22Rv1 (cell line): Measurements from ENCODE around the gene IL13.
"Not testable (repeated sequence)": the region's sequence is repeated elsewhere in the genome, so short reads cannot be mapped to it uniquely, and the experiment has no call there.

Experiments used
- H3K27ac ChIP-seq: fragments of 450-650 bp; 2 replicates; pipeline ENCODE4 v1.5.1; 2017
- CTCF ChIP-seq: fragments of 450-650 bp; IDR thresholded peaks from 2 replicates; pipeline ENCODE4 v1.5.1; 2017; ENCODE audit warnings: mild to moderate bottlenecking
- ZFX ChIP-seq: fragments of 450-650 bp; IDR thresholded peaks from 2 replicates; pipeline ENCODE4 v1.6.1; 2017; ENCODE audit warnings: antibody characterized with exemption, borderline replicate concordance

Gene IL13

GRCh38 chr5:132687995-132688394, 30.0 kb downstream of the IL13 start:
- no peak for TF ChIP-seq ZFX
- TF ChIP-seq CTCF = no peak
- no peak overlapping the region for H3K27ac ChIP-seq

GRCh38 chr5:132688536-132689339, 30.8 kb downstream of the IL13 start:
- no peak for TF ChIP-seq CTCF
- no peak for TF ChIP-seq ZFX
- H3K27ac ChIP-seq = no peak overlapping the region

DNA sequence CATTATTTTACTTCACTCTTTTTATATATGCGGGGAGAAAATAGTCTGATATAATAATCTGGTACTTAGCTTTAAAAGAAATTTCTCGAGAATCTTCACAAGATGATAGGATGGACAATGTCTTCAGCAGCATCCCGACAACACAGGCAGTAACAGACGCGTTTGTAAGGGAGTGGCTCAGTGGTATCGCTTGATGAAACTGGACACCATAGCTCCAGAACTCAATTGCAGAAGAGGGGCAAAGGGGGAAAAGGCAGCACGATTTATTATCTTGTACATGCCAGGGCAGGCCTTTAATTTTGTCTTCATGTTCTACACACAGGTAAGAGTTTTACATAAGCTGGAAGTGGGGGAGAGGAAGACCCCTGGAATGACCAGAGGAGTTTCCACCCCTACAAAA, 31.5 kb downstream of the IL13 start:
- no peak overlapping the region for H3K27ac ChIP-seq

DNA sequence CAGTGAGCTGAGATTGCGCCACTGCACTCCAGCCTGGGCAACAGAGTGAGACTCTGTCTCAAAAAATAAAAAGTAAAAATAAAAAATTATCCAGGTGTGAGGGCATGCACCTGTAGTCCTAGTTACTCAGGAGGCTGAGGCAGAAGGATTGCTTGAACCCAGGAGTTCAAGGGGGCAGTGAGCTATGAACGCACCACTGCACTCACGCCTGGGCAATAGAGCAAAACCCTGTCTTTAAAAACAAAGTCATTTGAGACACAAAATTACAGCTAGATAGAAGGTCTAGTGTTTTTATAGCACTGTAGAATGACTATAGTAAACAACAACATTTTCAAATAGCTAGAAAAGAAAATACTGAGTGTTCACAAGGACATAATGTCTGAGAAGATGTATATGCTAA, 32.2 kb downstream of the IL13 start:
- TF ChIP-seq CTCF (no peak), ZFX (no peak)
- H3K27ac ChIP-seq = no peak overlapping the region

More for the DNA sequence above, 31.5 kb downstream of the IL13 start:
- no peak for TF ChIP-seq CTCF
- no peak for TF ChIP-seq ZFX

DNA sequence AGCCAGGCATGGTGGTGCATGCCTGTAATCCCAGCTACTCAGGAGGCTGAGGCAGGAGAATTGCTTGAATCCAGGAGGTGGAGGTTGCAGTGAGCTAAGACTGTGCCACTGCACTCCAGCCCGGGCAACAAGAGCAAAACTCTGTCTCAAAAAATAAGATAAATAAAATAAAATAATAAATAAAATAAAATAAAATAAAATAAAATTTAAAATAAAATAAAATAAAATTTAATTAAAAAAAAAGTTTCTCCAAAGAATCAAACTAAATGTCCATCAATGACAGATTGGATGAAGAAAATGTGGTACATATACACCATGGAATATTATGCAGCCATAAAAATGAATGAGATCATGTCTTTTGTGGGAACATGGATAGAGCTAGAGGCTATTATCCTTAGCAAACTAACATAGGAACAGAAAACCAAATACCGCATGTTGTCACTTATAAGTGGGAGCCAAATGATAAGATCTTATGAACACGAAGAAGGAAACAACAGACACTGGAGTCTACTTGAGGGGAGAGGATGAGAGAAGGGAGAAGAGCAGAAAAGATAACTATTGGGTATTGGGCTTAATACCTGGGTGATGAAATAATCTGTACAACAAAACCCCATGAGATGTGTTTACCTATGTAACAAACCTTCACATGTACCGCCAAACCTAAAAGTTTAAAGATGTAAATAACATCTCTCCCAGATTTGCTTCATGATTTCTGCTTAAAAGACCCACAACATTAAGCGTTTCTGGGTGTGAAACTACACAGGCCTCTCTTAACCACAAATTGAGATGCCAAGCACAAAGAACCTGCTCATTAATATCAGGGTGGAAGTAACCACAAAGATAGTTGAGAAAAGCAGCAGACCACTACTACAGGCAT, 34.0 kb downstream of the IL13 start:
- not testable (repeated sequence) for H3K27ac ChIP-seq

DNA sequence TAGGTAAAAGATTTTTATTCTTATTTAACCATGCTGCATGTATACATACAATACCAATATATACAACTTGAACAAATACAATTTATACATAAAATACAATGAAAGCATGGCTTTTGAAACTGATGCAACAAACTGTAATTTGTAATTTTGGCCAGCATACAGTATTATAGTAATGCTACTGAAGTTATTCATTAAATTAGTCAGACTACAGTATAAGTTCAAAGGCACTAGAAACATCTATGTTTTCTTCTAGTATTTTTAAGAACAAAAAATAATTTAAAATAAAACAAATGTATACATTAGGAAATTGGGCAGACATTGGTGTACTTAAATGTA, 34.6 kb downstream of the IL13 start:
- TF ChIP-seq ZFX = no peak
- no peak for TF ChIP-seq CTCF
- no peak overlapping the region for H3K27ac ChIP-seq

DNA sequence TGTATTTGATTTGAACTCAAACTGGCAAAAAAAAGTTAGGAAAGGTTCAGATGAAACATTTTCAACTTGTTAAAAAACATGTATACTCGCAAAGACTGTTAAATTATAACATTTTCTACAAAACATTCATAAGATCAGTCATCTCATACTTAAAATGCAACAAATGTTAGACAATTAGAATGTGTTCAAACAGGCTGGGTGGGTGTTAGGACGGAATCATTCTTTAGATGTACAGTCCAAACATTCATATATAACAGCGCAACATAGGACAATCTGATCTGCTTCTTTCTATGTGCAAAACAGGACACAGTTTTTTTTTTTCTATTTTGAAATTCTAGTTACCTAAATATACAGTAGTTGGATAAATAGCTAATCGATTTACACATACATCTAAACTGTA, 38.0 kb downstream of the IL13 start:
- TF ChIP-seq ZFX (no peak), CTCF (no peak)
- no peak overlapping the region for H3K27ac ChIP-seq

GRCh38 chr5:132704875-132705274, 46.9 kb downstream of the IL13 start:
- TF ChIP-seq CTCF (no peak), ZFX (no peak)
- no peak overlapping the region for H3K27ac ChIP-seq
